GM13976 (cell line): ENCODE data around the gene FIGN.

ENCODE experiments used
- DNase-seq: peaks from one replicate; pipeline ENCODE4 v3.0.0; 2012; ENCODE audit warnings: low spot score
- CTCF ChIP-seq: IDR thresholded peaks from 2 replicates; pipeline ENCODE4 v1.5.1; 2012; ENCODE audit warnings: borderline replicate concordance, mild to moderate bottlenecking; ENCODE audit not compliant: insufficient read depth; ENCODE audit errors: extremely low read depth, missing control alignments, control extremely low read depth
- in situ Hi-C: fragments of 300-500 bp; cut with MboI; formaldehyde crosslinking; loops from one replicate; pipeline ENCODE4 v1.12.0; 2022; ENCODE audit warnings: low sequenced_read_pairs, mixed read lengths, inconsistent platforms; ENCODE audit not compliant: unreplicated experiment

The FIGN gene

GRCh38 chr2:163612332-163612731 is 123.5 kb downstream of the FIGN start:
- DNase-seq = no peak
- in situ Hi-C loops = no loop called here
- TF ChIP-seq CTCF = no peak

- no peak for DNase-seq
- no peak for TF ChIP-seq CTCF
- in situ Hi-C loops = no loop called here
These were observed 124.3 kb downstream of the FIGN start for GRCh38 chr2:163611557-163611906.

DNA sequence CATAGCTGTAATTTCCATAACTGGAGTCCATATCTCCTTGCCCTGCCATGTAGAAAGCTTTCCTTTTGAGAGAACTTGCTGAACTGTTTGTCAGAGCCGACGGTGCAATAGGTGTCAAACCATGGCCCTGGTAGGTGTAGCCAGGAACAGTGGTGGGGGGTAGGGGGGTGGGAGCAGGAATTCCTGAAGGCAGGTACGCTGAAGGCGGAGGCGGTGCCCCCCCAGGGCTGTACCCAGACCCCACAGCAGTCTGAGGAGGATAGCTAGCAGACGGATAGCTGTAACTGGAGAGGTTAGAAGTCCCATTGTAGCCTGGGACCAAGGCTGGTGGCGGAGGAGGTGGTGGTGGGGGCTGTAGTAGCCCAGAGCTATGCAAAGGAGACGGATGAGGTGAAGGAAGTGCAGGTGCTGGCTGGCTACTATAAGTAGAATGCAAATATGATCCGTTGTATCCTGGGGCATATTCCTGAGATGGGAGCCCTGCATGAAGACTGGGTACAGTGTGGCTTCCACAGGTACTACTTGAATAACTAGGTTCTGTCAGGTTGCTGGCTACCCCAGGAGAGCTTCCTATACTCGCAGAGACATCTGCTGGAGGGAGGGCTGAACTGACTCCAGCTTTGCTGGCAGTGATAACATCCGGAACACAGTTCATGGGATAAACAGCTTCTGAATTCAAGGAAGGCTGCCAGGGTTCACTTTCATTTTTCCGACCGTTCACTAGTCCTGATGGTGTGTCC is 124.8 kb downstream of the FIGN start:
- in situ Hi-C loops = no loop called here
- no peak for TF ChIP-seq CTCF
- no peak for DNase-seq

- no peak for DNase-seq
- no peak for TF ChIP-seq CTCF
- in situ Hi-C loops = no loop called here
These were observed 128.2 kb downstream of the FIGN start for GRCh38 chr2:163607630-163608029.

DNA sequence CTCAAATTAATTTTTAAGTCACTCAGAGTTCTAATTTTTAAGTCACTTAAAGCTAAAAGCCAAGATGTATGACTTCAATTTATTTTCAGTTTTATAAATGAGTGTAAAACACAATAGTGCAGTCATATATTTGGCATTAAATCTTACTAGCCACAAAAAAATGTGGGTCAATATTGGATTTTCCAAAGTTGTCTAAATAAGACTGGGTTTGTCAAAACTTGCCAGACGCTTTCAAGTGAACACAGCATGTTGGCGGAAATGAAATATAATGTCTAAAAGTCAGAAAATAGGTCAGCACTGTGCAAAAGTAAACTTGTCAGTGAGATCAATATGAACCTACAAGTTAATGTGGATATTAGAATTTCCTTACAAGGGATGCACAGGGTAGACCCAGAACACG is 128.9 kb downstream of the FIGN start:
- in situ Hi-C loops = no loop called here
- no peak for DNase-seq
- TF ChIP-seq CTCF = no peak

- no peak for DNase-seq
- in situ Hi-C loops = no loop called here
- TF ChIP-seq CTCF = no peak
These were observed 130.0 kb downstream of the FIGN start for GRCh38 chr2:163605779-163606178.
